ENCODE measurements around the gene UBTD1. TPM values are rescaled to one million over a fixed set of nuclear protein-coding genes. Genes with fewer than 3 reads are reported as not detected.
"Not testable (repeated sequence)": the region's sequence is repeated elsewhere in the genome, so short reads cannot be mapped to it uniquely, and the experiment has no call there.

Gene UBTD1, protein sequence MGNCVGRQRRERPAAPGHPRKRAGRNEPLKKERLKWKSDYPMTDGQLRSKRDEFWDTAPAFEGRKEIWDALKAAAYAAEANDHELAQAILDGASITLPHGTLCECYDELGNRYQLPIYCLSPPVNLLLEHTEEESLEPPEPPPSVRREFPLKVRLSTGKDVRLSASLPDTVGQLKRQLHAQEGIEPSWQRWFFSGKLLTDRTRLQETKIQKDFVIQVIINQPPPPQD
- 25.1 TPM for total RNA-seq

DNA sequence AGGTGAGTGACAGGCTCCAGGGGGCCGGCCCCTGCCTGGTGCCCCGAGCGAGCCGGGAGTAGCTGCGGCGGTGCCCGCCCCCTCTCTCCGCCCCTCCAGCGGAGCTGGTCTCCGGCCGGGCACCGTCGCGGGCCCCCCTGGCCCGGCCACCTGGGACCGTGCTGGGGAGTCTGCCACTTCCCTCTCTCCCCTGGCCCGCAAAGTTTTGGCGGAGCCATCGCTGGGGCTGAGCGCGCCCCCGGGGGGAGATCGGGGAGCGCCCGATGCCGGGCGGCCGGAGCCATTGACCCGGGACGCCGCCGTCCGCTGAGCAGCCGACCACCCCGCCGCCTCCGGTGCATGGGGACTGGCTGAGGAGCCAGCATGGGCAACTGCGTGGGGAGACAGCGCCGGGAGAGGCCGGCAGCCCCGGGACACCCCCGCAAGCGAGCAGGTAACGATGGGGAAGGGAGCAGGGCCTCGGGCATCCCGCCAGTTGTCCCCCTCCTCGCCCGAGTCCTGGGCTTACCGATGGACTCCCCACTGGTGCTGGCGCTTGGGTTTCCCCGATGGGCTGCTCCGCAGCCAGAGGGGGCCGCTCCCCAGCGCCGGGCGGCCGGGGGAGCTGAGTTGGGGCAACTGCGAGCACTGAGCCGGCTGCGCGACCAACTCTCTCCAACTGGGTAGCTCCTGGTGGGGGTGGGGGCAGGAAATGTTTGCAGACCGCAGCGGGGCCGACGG, at the start of gene UBTD1:
Gene UBTD1, plus strand, starts transcription at position 84 of the 720 bp plus-strand sequence. Its CDS starts 280 bp downstream, at position 364.
- peak; percentile 64 for DNase-seq

DNA sequence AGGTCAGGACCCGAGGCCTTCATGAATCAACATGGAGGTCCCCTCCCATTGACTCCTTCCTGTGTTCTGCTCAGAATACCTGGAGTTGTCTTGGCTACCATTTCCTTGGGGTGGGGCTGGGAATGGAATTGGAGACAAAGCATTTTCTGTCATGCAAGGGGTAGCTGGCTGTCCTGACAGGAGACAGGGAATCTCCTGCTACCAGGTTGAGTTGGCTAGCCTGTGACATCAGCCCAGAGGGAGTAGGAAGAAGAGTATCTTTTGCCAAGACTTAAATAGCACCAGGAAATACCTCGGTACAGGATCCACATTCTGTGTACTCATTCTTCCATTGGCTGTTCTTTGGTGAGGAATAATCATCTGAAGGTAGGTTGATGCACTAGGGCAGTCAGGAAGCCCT, 47.9 kb upstream of the UBTD1 start:
- DNase-seq: no peak

DNA sequence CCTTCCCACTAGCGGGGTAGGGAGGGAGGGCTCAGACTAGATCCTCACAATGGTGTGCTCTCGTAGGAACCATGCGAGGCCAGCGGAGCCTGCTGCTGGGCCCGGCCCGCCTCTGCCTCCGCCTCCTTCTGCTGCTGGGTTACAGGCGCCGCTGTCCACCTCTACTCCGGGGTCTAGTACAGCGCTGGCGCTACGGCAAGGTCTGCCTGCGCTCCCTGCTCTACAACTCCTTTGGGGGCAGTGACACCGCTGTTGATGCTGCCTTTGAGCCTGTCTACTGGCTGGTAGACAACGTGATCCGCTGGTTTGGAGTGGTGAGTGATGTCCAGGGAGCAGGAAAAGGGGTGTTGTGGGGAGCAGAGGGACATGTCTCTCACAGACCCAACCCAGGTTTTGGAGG, 47.1 kb upstream of the UBTD1 start:
- no peak for DNase-seq

DNA sequence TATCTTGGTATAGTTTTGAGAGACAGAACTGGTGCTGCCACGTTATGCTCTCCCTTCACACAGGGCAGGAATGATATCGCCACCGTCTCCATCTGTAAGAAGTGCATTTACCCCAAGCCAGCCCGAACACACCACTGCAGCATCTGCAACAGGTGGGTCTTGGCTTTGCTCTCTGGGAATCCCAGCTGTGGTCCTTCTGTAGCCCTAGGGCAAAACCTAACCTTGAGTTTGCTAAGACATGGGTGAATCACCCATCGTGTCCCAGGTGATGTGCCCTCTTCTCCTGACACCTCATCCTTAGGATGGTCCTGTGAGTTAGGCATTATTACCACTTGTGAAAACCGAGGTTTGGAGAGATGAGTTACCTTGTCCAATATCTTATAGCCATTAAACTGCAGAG, 46.4 kb upstream of the UBTD1 start:
- no peak for DNase-seq

DNA sequence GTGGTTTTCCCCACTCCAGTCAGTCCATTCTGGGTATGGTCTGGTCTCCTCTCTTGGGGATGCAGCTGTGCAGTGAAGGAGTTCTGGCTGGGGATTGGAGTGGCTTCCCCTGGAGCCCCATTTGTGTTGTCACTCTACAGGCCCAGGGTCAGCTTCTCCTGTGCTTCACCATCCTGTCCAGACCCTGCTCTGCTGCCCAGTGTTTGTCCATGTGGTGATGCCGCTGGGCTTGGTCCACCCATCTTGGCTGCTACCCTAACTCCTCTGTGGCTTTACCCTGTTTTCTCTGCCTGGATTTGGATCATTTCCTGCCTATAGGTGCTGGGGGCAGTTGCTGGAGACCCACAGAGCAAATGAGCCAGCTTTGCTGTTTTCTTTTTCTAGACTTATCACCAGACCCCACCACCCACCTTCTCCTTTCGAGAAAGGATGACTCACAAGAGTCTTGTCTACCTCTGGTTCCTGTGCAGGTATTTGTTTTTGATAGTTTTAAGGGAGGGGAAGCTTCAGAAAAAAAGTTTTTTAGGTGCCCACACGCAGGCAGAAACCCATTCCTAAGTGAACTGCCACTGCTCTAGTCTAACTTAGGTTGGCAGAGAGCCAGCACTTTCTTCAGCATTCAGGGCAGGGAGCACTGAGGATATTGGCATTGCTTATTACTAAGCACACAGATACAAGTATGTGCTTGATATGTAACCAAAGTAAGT, 44.2 kb upstream of the UBTD1 start:
- peak; percentile 60 for DNase-seq

DNA sequence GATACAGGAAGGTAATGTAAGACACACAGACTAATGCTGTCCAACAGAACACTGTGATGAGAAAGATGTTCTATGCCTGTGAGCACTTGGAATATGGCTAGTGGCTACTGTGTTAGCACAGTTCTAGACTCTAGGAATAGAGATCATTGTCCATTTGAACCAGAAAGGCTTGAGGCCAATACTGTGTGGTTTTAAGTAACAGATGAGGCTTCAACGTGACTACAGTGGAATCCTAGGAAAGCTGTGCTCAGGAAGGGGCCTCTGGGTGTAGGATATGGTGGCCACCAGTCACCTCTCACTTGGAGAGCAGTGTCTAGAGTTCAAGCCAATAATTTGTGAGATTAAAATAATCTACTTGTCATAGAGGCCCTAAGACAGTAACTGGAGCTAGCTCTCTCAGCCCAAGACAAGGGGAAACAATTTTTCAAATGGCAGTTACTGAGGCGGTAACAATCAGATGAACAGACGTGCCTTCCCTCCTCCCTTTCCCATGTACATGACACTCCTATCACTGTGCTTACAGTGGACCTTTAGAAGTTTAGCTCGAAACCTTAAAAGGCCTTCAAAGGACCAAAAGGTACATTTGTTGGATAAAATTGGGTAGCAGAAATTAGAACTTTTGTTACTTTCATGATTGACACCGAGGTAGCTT, 42.6 kb upstream of the UBTD1 start:
- DNase-seq: no peak

DNA sequence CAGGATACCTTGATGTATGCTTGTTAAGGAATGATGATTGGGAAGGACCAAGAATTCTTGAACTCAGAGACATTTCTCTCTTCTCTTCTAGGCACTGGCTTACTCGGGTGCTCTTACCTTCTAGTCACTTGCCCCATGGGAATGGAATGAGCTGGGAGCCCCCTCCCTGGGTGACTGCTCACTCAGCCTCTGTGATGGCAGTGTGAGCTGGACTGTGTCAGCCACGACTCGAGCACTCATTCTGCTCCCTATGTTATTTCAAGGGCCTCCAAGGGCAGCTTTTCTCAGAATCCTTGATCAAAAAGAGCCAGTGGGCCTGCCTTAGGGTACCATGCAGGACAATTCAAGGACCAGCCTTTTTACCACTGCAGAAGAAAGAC, 42.0 kb upstream of the UBTD1 start:
- DNase-seq: no peak

DNA sequence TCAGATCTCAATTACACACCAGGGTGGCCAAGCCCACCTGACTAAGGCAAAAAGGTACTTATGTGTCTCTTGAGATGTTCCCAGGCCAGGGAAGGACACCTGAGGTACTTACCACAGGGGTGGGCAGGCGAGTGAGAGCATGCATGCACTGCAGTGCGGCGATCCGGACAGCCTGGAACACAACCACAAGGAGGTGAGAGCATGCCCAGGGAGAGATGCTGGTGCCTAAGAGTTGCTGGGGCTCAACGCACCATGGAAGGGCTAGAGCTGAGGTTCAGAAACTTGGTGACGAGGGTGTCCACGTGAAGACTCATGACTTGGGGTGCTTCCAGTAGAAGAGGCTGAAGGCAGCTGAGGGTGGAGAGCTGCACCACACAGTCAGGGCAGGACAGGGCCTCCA, 39.6 kb upstream of the UBTD1 start:
- DNase-seq: no peak

DNA sequence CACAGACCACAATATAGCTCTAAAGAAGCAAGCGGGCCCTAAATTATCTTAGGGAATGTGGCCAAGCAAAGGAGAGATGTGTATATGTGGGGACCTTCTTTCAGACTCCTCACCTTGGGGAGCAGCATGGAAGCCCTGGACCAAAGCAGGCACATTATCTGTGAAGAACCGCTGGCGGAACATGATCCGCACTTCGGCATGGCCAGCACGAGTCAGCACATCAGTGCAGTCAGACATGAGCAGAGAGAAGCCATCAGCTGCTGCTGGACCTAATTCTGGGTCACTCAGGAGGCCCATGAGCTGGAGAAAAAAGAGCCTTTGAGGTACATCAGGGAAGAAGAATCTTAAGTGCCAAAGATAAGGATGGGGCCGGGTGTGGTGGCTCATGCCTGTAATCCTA, 38.8 kb upstream of the UBTD1 start:
- no peak for DNase-seq

DNA sequence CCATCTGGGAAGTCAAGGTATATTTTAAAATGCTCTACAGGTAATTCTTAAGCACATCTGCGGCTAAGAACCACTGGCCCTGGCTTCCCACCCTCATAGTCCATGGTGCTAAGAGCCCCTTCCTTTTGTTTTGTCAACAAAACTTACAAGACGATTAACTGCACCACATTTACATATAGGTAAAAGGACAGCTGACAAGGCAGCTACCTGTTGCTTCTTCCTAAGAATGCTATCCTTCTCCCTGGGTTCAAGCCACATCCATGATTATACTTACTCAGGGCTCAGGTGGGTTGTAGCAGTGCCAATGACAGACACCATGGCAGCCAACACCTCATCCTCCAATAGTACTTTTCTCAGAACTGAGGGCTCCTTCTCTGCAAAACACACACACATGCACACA, 36.4 kb upstream of the UBTD1 start:
- no peak for DNase-seq

DNA sequence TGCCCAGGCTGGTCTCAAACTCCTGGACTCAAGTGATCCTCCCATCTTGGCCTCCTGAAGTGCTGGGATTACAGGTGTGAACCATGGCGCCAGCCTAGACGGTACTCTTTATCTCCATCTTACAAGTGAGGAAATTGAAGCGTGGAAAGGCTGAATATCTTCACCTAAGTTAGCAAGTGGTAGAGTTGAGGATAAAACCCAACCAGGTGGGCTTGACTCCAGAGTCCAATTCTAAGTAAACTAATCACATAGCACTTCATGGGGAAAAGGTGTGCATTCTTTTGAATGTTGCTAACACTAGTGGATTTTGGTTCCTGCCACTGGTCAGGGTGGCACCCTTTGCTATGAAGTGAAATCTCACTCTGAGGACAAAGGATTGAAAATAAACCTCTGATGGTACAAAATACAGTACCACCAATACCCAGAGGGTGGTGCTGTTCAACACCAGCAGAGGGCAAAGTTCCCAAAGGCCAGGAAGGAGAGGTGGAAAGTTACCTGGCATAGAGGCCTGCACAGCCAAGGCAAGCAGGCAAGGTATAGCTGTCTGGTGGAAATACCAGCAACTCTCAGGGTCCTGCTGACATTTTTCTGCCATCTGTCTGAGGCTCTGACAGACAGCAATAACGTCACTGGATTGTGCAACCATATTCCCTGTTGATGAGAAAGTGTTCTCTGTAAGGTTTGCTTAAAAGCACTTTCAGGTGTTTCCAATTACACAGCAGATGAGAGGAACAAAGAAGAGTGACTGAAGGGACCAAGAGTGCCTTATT, 35.2 kb upstream of the UBTD1 start:
- DNase-seq: peak; percentile 68

DNA sequence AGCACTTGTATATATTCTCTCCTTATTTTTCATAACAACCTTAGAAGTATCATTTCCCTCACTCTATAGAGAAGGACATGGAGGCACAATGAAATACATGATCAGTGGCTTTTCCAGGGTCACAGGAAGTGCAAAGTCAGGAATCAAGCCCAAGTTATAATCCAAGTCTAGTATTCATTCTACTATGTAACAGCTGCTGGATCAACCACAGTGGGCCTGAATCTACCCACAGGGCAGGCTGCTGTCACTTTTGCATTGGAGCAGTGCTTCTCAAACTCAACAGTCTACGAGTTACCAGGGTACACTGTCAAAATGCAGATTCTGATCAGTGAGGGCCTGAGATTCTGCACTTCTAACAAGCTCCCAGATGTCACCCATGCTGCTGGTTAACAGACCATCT, 34.5 kb upstream of the UBTD1 start:
- DNase-seq: no peak

DNA sequence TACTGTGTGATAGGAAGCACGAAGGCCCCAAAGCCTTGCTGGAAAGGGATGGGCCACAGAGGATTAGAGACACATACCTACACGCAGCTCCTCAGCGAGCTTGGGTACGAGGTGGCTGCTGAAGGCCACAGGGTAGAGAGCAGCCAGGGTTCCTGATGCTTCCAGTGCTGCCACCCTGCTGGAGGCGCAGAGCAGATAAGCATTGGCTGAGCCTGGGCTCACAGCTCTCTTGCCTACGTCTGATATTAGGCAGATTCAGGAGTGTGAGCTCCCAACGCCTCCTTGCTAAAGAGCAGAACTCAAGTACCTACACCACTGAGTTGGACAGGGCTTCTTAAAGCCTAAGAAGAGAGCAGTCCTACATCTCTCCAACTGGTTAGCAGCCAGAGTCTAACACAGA, 32.7 kb upstream of the UBTD1 start:
- no peak for DNase-seq

DNA sequence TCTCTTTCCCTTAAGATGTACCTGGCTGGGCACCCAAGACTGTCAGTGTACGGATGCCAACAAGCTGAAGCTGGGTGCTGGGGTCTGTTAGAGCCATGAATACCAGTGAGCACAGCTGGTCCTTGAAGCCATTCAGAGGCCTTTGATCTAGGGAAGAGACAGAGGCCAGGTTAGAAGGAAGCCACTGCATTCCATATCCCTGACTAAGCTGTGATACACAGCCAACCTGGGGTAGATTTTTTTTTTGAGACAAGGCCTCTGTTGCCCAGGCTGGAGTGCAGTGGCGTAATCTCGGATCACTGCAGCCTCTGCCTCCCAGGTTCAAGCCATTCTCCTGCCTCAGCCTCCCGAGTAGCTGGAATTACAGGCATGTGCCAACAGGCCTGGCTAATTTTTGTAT, 32.0 kb upstream of the UBTD1 start:
- DNase-seq: no peak

DNA sequence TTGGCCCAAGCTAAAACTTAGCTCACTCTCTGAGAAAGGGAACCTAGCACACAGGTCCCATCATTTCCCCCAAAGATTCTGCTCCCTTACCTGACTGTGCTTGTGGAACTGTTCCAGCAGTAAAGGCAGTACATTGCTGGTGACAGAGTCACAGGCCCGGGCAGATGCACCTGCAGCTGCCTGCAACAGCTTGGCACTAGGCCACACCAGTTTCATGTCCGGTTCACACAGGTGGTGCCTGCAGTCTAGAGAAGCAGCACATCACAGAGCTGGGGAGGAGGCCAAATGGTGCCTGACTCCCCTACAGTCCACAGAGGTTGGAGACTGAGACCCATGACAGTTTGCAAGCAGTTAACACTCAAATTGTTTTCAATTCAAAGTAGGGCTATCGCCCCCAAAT, 30.6 kb upstream of the UBTD1 start:
- DNase-seq: no peak

DNA sequence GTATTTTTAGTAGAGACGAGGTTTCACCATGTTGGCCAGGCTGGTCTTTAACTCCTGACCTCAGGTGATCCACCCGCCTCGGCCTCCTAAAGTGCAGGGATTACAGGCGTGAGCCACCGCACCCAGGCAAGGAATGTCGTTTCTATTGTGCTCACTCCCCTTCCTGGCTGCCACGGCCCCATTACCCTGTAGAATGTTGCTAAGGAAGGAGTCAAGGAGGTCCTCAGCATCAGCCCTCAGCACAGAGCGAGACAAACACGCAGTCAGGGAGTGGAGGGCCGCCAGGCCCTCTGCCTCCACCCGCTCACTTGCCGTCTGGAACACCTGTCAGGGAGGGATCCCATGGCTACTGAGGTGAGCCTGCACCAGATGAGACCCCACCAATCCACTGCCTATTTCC, 29.9 kb upstream of the UBTD1 start:
- not testable (repeated sequence) for DNase-seq

DNA sequence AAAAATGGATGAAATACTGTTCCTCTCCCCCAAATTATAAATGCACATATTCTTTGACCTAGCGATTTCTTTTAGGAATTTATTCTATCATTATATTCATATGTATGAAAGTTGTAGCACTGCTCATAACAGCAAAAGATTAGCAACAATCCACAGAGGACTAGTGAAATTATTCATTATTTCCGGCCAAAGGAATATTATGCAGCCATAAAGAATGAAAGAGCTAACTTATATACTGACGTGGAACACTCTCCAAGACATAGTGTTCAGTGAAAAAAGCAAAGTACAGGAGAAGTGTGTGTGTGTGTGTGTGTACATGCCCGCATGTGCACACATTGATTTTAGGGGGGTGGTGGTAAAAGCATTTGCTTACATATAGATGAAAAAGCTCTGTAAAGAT, 23.8 kb upstream of the UBTD1 start:
- DNase-seq: no peak

DNA sequence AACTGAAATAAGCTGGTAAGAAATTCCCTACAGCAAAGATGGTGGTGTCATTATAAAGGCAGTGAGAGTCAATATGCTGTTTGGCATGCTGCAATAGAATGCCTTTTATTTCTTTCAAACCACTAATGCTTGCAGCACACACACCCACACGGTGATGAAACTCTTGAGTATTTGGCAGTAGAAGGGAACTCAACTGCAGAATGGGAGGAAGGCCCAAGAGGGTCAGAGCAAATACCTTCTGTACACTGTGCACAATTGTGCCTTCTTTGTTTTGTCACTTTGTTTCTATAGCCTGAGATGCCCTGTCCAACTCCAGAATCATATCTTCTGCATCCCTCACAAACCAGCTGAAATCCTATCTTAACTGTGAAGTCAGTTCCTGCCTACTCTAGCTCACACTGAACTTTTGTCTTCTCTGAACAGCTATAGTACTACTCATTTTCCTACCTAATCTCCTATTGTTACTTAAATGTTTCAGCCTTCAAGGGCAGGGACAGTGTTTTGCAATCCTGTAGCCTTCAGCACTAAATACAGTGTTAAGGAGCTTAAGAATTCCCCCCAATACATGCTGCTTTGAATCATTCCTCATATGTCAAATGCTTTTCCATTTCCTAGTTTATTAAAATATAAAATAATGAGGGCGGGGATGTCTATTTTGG, 22.7 kb upstream of the UBTD1 start:
- DNase-seq: no peak

DNA sequence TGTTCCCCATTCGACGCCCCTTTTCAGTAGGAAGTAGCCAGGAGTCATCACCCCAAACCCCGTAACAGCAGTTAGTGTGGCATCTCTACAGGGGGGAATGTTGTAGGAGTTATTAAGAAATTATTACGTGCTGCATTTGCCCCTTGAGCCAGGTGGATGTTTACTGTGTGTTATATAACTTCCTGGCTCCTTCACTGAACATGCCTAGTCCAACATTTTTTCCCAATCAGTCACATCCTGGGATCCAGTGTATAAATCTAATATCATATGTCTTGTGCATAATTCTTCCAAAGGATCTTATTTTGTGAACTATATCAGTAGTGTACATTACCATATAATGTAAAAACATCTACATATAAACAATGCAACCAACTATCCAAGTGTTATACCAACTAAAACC, 19.3 kb upstream of the UBTD1 start:
- not testable (repeated sequence) for DNase-seq

DNA sequence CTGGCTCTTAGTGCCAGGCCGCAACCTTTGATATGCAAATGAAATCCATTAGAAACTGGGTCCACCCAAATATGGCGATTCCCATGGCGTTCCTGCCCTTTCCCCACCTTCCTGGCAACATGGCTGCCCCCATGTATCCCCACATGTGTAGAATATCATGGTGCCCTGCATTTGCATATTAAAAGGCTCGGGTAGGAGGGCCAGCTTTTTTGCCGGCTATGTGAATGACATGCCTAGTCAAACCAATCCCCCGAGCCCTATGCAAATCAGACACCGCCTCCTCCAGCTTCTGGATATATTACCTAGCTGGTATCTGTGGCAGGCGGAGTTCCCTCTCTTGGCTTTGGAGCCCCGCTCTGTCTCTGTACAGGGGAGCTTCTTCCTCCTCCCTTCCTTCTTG, 18.8 kb upstream of the UBTD1 start:
- no peak for DNase-seq

DNA sequence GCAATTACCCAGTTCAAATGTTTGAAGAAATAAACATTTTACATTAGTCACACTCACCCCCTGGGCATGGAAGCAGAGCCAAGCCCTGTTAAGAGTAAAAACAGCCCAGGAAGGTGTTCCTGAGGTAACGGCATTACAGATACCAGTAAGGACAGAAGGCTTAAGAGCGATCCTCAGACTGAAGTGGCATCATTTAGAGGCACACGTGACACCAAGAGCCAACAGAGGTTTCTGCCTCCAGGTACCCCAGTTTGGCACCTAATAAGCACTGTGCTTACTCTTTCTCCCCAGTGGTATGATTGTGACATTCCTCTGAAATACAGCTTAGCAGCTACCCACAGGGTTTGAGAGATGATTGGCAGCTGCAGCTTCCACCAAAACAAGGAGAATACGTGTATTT, 17.7 kb upstream of the UBTD1 start:
- DNase-seq: no peak

DNA sequence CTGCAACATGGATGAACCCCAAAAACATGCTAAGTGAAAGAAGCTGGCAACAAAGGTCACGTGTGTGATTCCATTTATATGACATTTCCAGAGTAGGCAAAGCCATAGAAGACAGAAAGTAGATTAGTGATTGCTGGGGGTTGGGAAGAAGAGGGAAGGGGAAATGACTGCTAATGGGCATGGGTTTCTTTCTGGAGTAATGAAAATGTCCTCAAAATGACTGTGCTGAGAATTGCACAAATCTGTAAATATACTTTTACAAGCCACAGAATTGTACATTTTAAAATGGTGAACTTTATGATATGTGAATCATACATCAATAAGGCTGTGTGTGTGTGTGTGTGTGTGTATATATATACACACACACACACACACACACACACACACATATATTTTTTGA, 16.3 kb upstream of the UBTD1 start:
- no peak for DNase-seq

All from tongue (tissue), 2 donors.